ENCODE results near the gene TOP3A.
A peak's percentile ranks its signal among the peaks of the same experiment; 100 is the strongest.

TOP3A gene

GRCh38 chr17:18256351-18256750, 58.4 kb downstream of the TOP3A start:
- TF ChIP-seq REST (IDR thresholded peaks at IDR 0.05; ENCODE audit: low read depth) (peak; percentile 60), USF1 (IDR thresholded peaks at IDR 0.05) (no peak), TCF12 (IDR thresholded peaks at IDR 0.05; ENCODE audit: low read depth) (no peak)

- TF ChIP-seq ZBTB7A (IDR thresholded peaks at IDR 0.05; ENCODE audit: low read depth) (no peak), USF1 (IDR thresholded peaks at IDR 0.05) (no peak)
Measured at GRCh38 chr17:18254888-18255649, 59.7 kb downstream of the TOP3A start.

- TF ChIP-seq USF1 (IDR thresholded peaks at IDR 0.05) (no peak), CREB1 (IDR thresholded peaks at IDR 0.05; ENCODE audit: low read depth) (no peak), YY1 (IDR thresholded peaks at IDR 0.05; ENCODE audit: low read depth) (no peak), TEAD4 (IDR thresholded peaks at IDR 0.05) (no peak), EP300 (IDR thresholded peaks at IDR 0.05; ENCODE audit: borderline replicate concordance) (no peak), TCF12 (IDR thresholded peaks at IDR 0.05; ENCODE audit: low read depth) (no peak), REST (IDR thresholded peaks at IDR 0.05; ENCODE audit: low read depth) (no peak)
Measured at GRCh38 chr17:18253947-18254821, 60.6 kb downstream of the TOP3A start.

- TF ChIP-seq TCF12 (IDR thresholded peaks at IDR 0.05; ENCODE audit: low read depth): no peak
- no peak for TF ChIP-seq TEAD4 (IDR thresholded peaks at IDR 0.05)
- no peak for TF ChIP-seq RAD21 (IDR thresholded peaks at IDR 0.05; ENCODE audit: low read depth)
- TF ChIP-seq NFIC (IDR thresholded peaks at IDR 0.05): no peak
- no peak for TF ChIP-seq REST (IDR thresholded peaks at IDR 0.05; ENCODE audit: low read depth)
- no peak for TF ChIP-seq EGR1 (IDR thresholded peaks at IDR 0.05)
Measured at GRCh38 chr17:18253187-18253884, 61.5 kb downstream of the TOP3A start.

GRCh38 chr17:18252160-18252559, 62.6 kb downstream of the TOP3A start:
- no peak for TF ChIP-seq RAD21 (IDR thresholded peaks at IDR 0.05; ENCODE audit: low read depth)
- TF ChIP-seq YY1 (IDR thresholded peaks at IDR 0.05; ENCODE audit: low read depth): no peak
- TF ChIP-seq CEBPB (IDR thresholded peaks at IDR 0.05): no peak
- no peak for TF ChIP-seq TAF1 (IDR thresholded peaks at IDR 0.05; ENCODE audit: low read depth)
- TF ChIP-seq TCF12 (IDR thresholded peaks at IDR 0.05; ENCODE audit: low read depth): no peak
- TF ChIP-seq CREB1 (IDR thresholded peaks at IDR 0.05; ENCODE audit: low read depth): no peak

Measured in Ishikawa (cell line).